Measurements from ENCODE around the gene BRINP1.

DNA sequence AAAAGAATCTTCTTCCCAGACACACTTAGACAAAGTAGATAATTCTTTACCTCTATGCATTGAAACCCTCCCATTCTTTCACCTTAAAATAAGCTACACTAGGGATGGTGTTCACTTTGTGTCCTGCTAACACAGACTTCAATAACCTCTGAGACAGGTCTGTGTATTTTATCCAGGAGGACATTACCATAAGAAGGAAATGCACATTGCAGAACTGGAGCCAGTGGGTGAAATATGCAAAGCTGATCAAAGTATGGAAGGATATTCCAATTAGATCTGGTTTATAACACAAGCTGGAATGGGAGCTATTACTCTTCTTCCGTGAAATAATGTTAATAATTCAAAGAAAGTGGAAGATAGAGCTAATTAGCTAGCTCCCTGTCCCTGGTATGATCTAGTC, 204.1 kb downstream of the BRINP1 start:
- TF ChIP-seq POLR2A (IDR thresholded peaks at IDR 0.05) (no peak), EP300 (IDR thresholded peaks at IDR 0.05) (no peak)
- TF ChIP-seq, protein P1, sequence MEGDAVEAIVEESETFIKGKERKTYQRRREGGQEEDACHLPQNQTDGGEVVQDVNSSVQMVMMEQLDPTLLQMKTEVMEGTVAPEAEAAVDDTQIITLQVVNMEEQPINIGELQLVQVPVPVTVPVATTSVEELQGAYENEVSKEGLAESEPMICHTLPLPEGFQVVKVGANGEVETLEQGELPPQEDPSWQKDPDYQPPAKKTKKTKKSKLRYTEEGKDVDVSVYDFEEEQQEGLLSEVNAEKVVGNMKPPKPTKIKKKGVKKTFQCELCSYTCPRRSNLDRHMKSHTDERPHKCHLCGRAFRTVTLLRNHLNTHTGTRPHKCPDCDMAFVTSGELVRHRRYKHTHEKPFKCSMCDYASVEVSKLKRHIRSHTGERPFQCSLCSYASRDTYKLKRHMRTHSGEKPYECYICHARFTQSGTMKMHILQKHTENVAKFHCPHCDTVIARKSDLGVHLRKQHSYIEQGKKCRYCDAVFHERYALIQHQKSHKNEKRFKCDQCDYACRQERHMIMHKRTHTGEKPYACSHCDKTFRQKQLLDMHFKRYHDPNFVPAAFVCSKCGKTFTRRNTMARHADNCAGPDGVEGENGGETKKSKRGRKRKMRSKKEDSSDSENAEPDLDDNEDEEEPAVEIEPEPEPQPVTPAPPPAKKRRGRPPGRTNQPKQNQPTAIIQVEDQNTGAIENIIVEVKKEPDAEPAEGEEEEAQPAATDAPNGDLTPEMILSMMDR (IDR thresholded peaks at IDR 0.05) = no peak

Measured in tibial nerve (tissue), 4 donors.